Suprapubic skin (tissue), 4 donors: ENCODE measurements around the gene RMDN2.

Experiments
- EP300 ChIP-seq: sonication (generic); formaldehyde crosslinking; IDR thresholded peaks from one replicate; pipeline ENCODE4 v1.6.1; 2017; ENCODE audit warnings: antibody characterized with exemption
- POLR2A ChIP-seq, 2 donors: fragments of 450-650 bp; IDR thresholded peaks; one replicate each; pipeline ENCODE4 v1.6.1; 2017; ENCODE audit warnings: antibody characterized with exemption in 2 of 2, mild to moderate bottlenecking in 2 of 2, moderate library complexity in 2 of 2
- POLR2AphosphoS5 ChIP-seq, 3 donors: sonication (generic); formaldehyde crosslinking; IDR thresholded peaks; one replicate each; pipeline ENCODE4 v1.6.1; 2017; ENCODE audit warnings: antibody characterized with exemption in 3 of 3
- TF ChIP-seq, protein P1 (sequence below), 2 donors: fragments of 200-600 bp in 1 of 2; fragments of 450-650 bp in 1 of 2; sonication (generic) in 1 of 2; IDR thresholded peaks; one replicate each; pipeline ENCODE4 v1.5.1; 2016 to 2019; ENCODE audit warnings: antibody characterized with exemption in 2 of 2, mild to moderate bottlenecking in 1 of 2, moderate library complexity in 1 of 2

DNA sequence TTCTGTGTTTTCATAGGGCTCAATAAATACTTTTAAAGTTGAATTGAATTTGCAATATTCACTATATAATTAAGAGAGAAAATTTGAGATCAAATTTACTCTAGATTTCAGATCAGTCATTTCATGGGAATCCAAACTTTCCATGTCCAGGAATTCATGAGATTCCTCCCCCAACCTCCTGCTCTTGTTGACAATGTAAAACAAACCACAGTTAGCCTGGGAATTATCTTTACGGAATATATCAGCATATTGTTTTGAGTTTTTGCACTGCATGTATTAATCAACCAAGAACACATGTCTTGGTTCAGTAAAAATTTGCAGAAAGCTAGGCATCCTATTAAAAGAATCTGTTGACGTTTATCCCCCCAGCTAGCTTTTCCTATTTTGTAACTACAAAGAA, 108.6 kb downstream of the RMDN2 start:
- TF ChIP-seq, protein P1, sequence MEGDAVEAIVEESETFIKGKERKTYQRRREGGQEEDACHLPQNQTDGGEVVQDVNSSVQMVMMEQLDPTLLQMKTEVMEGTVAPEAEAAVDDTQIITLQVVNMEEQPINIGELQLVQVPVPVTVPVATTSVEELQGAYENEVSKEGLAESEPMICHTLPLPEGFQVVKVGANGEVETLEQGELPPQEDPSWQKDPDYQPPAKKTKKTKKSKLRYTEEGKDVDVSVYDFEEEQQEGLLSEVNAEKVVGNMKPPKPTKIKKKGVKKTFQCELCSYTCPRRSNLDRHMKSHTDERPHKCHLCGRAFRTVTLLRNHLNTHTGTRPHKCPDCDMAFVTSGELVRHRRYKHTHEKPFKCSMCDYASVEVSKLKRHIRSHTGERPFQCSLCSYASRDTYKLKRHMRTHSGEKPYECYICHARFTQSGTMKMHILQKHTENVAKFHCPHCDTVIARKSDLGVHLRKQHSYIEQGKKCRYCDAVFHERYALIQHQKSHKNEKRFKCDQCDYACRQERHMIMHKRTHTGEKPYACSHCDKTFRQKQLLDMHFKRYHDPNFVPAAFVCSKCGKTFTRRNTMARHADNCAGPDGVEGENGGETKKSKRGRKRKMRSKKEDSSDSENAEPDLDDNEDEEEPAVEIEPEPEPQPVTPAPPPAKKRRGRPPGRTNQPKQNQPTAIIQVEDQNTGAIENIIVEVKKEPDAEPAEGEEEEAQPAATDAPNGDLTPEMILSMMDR (IDR thresholded peaks at IDR 0.05) = no peak
- TF ChIP-seq POLR2AphosphoS5 (IDR thresholded peaks at IDR 0.05) (no peak), POLR2A (IDR thresholded peaks at IDR 0.05) (no peak), EP300 (no peak)
